Effector memory CD4-positive, alpha-beta T cell (primary cell): ENCODE data around the gene PPP4R2.
A peak's percentile ranks its signal among the peaks of the same experiment; 100 is the strongest.

Source experiments
- DNase-seq, 3 donors: peaks; one replicate each; pipeline ENCODE4 v3.0.0-alpha.2; 2020
- H3K27ac ChIP-seq: 2 replicates; pipeline ENCODE4 v1.7.0; 2013; ENCODE audit warnings: mild to moderate bottlenecking, low read length, moderate library complexity; ENCODE audit not compliant: insufficient read depth, poor library complexity, severe bottlenecking
- H3K27me3 ChIP-seq: replicated peaks from 2 replicates; pipeline ENCODE4 v1.7.0; 2013; ENCODE audit warnings: mild to moderate bottlenecking, low read length; ENCODE audit not compliant: insufficient read depth, control insufficient read depth, poor library complexity, severe bottlenecking
- H3K36me3 ChIP-seq: 2 replicates; pipeline ENCODE4 v1.7.0; 2013; ENCODE audit warnings: mild to moderate bottlenecking, low read length, moderate library complexity; ENCODE audit not compliant: control insufficient read depth, insufficient read depth
- H3K4me1 ChIP-seq: 2 replicates; pipeline ENCODE4 v1.7.0; 2013; ENCODE audit warnings: low read length, mild to moderate bottlenecking; ENCODE audit not compliant: control insufficient read depth, insufficient read depth, poor library complexity, severe bottlenecking
- H3K4me3 ChIP-seq: 2 replicates; pipeline ENCODE4 v1.7.0; 2013; ENCODE audit warnings: low read length, low read depth, mild to moderate bottlenecking; ENCODE audit not compliant: insufficient read depth, poor library complexity, severe bottlenecking
- H3K9me3 ChIP-seq: 2 replicates; pipeline ENCODE4 v1.7.0; 2013; ENCODE audit warnings: mild to moderate bottlenecking, low read length, moderate library complexity; ENCODE audit not compliant: control insufficient read depth

Gene PPP4R2

DNA sequence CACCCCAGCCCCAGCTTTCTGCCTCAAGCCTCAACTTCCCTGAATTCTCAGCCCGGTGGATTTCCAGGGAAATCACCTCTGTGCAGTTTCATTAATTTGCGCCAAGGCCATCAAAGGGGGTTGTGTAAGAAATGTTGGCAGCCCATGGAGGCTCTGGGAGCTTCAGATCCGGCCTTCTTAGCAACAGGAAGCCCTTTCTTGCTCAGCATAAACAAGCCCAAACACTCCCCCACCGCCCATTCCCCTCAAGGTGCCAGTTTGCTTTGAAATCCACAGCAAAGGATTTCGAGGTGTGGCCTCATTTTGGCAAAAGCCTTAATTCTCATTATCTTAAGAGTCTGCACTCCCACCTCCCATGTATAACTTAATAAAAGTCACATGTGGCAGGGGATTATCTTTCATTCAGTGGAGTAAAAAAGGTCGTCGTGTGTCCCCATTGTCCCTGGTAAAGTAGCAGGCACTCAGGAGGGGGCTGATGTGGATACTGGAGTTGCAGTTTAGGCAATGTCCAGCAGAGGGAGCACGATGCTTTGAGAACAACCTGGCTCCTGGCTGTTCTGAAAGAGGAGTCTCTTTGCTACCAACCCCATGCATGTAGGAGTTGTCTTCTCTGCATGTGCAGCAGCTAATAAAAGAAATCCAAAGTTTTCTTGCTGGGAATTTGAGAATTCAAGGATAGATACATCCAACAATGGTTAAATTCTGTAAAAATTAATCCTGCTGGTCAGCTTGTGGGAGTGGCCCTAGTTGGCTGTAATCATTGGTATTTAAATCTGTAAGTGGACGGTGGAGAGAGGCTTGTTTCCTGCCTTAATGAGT, 104.3 kb downstream of the PPP4R2 start:
- DNase-seq = peak; percentile 32 to 59 (median 37)

DNA sequence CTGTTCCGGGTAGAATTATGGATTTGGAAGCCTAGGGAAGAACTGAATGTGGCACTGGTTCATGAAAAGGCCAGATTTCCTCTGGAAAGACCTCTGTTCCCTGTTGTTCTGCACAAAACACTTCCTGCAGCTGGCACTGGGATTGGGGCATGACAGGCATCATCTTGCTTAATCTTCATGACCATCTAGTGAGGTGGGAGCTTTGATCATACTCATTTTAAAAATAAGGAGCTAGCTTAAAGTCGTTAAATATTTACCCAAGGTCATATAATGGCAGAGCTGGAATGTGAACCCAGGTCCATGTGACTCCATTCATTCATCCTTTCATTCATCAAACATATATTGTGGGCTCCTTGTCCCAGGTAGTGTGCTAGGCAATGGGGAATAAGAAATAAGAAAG, 105.3 kb downstream of the PPP4R2 start:
- Histone ChIP-seq H3K4me1 (no peaks in the 10 kb centered on the region), H3K27me3 (no peaks in the 10 kb centered on the region), H3K9me3 (no peaks in the 10 kb centered on the region), H3K36me3 (no peaks in the 10 kb centered on the region), H3K27ac (no peak overlapping the region), H3K4me3 (no peak overlapping the region)
- no peak for DNase-seq

More for the DNA sequence above, 104.3 kb downstream of the PPP4R2 start:
- Histone ChIP-seq H3K4me1 (no peaks in the 10 kb centered on the region), H3K27me3 (no peaks in the 10 kb centered on the region), H3K27ac (no peak overlapping the region), H3K36me3 (no peaks in the 10 kb centered on the region), H3K4me3 (no peak overlapping the region), H3K9me3 (no peaks in the 10 kb centered on the region)

DNA sequence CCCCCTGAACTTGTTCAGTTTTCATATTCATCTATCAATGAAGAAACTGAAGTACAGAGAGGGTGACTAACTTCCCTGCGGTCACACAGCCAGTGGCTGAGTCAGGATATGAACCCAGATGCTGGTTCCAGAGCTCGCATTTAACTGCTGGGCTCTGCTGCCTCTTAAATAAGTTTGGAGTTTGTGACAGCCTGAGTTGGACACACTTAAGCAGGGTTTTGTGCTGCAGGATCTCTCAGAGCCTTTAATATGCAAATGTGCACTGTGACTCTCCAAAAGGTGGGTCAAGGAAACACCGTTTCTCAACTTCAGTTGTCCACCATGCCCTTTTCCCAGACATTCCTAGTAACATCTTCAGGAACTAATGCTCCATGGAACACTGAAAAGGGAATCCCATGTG, 110.6 kb downstream of the PPP4R2 start:
- H3K9me3 ChIP-seq = no peaks in the 10 kb centered on the region
- no peak for DNase-seq
- H3K4me1 ChIP-seq = no peaks in the 10 kb centered on the region
- no peaks in the 10 kb centered on the region for H3K36me3 ChIP-seq
- H3K27me3 ChIP-seq = no peaks in the 10 kb centered on the region
- H3K4me3 ChIP-seq = no peak overlapping the region
- H3K27ac ChIP-seq = no peak overlapping the region

DNA sequence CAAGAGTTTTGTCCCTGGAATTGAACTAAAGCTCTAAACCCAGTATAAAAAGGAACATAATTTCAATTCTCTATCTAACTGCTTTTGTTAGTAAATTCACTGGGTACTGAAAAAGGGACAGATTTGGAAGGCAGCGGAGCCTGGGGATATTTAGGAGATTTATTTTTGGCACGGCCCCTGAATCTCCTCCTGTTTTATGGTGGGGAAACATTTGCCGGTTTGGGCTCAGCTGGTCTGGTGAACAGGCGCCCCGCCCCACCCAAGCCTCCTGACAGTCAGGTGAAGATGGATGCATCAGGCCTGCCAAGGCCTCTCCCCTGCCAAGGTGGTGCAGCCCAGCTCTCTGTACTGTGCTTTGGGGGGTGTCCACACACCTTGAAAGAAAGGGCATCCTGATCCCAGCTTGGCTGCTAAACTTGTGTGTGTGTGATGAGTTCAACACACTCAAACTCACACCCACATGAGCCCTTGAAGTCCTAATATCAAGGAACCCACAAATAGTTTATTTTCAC, 111.1 kb downstream of the PPP4R2 start:
- Histone ChIP-seq H3K4me3 (no peak overlapping the region), H3K27ac (no peak overlapping the region), H3K36me3 (no peaks in the 10 kb centered on the region), H3K27me3 (no peaks in the 10 kb centered on the region), H3K4me1 (no peaks in the 10 kb centered on the region), H3K9me3 (no peaks in the 10 kb centered on the region)
- DNase-seq = no peak

DNA sequence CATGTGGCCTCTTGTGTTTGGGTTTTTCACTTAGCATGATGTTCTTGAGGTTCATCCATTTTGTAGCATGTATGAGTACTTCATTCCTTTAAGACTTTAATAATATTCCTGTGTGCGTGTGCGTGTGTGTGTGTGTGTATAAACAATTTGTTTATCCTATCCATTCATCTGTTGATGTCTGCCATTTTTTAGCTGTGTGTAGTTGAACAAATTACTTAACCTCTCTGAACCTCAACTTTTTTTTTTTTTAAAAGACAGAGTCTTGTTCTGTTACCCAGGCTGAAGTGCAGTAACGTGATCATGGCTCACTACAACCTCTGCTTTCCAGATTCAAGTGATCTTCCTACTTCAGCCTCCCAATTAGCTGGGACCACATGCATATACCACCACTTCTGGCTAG, 112.1 kb downstream of the PPP4R2 start:
- DNase-seq = no peak

DNA sequence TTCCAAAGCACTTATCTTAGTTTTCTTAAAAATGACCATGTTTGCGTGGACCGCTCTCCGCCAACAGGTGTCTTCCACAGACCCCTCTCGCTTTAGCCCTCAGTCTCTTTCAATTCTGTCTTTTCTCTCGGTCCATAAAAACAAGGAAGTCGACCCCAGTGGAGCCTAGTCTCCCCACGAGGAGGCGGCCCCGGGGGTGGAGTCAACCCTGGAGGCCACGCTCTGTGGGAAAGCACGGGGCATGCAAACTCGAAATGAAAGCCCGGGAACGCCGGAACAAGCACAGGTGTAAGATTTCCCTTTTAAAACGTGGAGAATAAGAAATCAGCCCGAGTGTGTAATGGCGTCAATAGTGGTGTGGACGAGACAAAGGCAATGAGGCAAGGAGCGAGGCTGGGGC, 113.9 kb downstream of the PPP4R2 start:
- Histone ChIP-seq H3K4me1 (no peaks in the 10 kb centered on the region), H3K27ac (no peak overlapping the region), H3K27me3 (no peaks in the 10 kb centered on the region), H3K36me3 (no peaks in the 10 kb centered on the region), H3K9me3 (no peaks in the 10 kb centered on the region), H3K4me3 (no peak overlapping the region)
- no peak for DNase-seq

More for the DNA sequence above, 112.1 kb downstream of the PPP4R2 start:
- no peaks in the 10 kb centered on the region for H3K4me1 ChIP-seq
- H3K4me3 ChIP-seq = no peak overlapping the region
- H3K36me3 ChIP-seq = no peaks in the 10 kb centered on the region
- no peaks in the 10 kb centered on the region for H3K27me3 ChIP-seq
- H3K9me3 ChIP-seq = no peaks in the 10 kb centered on the region
- no peak overlapping the region for H3K27ac ChIP-seq

DNA sequence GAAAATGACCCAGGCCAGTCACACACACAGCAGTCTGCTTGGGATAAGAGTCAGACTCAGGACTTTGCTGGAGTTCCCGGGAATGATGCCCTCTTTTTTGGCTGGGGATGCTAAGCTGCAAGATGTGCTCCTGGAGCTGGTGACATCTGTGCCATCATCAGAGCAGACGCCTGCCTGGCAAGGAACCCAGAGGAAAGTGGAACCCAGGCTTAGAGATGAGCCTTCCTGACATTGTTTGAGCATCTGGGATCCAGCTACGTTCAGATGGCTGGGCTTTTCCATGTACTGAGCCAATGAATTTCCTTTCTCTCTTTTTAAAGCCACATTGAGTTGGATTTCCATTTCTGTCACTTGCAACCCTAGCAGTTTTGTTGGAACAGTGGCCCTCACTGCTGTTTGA, 118.1 kb downstream of the PPP4R2 start:
- DNase-seq = no peak
- Histone ChIP-seq H3K9me3 (no peaks in the 10 kb centered on the region), H3K4me1 (no peaks in the 10 kb centered on the region), H3K36me3 (no peaks in the 10 kb centered on the region), H3K27ac (no peak overlapping the region), H3K4me3 (no peak overlapping the region), H3K27me3 (no peaks in the 10 kb centered on the region)

DNA sequence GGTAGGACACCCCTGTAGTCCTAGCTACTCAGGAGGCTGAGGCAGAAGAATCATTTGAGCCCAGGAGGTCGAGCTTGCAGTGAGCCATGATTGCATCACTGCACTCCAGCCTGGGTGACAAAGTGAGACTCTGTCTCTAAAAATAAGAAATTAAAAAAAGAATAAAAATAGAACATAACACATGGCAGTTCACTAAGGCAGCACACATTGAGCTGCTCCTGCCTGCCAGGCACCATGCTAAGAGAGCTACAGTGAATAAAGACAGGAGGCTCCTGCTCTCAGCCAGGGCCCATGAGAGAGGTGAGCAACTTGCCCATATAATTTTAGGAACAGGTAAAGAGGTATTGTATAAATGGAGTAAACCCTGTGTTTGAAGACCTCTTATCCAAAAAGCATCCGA, 119.2 kb downstream of the PPP4R2 start:
- Histone ChIP-seq H3K27ac (no peak overlapping the region), H3K27me3 (no peaks in the 10 kb centered on the region), H3K9me3 (no peaks in the 10 kb centered on the region), H3K4me3 (no peak overlapping the region), H3K36me3 (no peaks in the 10 kb centered on the region), H3K4me1 (no peaks in the 10 kb centered on the region)
- no peak for DNase-seq
